Measurements from ENCODE around the gene PPP1R36.

The PPP1R36 gene

DNA sequence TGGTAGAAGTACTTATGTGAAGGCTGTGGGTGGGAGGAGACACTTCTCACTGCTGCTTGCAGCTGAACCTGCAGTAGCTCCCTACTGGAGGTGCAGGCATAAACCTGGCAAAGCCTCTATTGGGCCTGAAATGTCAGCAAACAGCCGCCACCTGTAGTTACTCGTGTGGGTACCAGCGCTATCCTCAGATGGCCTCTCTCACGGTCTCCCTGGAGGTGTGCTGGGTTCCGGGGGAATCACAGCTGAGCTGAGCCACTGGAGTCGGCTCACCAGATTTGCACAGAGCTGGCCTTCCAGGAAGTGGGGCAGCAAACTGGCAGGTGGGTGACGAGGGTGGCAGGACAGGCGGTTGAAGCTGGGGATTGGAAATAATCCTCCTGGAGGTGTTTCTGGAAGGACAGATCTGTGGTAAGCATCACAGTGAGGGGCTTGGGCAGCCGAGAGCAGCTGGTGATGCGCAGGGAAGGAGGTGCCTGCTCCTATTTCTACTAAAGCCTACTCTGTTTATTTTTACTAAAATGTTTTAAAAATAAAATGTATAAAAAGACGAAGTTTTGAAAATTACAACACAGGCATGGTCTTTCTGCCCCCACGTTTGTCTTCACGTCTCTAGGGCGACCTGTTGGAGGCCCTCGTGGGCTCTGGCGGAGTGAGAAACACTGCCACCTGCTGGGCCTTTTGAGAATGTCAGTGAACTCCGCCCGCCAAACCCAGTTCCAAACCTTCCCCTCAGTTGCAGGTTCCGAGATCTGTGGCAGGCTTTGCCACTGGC lies 86.6 kb downstream of the PPP1R36 start:
- TF ChIP-seq, protein P1, sequence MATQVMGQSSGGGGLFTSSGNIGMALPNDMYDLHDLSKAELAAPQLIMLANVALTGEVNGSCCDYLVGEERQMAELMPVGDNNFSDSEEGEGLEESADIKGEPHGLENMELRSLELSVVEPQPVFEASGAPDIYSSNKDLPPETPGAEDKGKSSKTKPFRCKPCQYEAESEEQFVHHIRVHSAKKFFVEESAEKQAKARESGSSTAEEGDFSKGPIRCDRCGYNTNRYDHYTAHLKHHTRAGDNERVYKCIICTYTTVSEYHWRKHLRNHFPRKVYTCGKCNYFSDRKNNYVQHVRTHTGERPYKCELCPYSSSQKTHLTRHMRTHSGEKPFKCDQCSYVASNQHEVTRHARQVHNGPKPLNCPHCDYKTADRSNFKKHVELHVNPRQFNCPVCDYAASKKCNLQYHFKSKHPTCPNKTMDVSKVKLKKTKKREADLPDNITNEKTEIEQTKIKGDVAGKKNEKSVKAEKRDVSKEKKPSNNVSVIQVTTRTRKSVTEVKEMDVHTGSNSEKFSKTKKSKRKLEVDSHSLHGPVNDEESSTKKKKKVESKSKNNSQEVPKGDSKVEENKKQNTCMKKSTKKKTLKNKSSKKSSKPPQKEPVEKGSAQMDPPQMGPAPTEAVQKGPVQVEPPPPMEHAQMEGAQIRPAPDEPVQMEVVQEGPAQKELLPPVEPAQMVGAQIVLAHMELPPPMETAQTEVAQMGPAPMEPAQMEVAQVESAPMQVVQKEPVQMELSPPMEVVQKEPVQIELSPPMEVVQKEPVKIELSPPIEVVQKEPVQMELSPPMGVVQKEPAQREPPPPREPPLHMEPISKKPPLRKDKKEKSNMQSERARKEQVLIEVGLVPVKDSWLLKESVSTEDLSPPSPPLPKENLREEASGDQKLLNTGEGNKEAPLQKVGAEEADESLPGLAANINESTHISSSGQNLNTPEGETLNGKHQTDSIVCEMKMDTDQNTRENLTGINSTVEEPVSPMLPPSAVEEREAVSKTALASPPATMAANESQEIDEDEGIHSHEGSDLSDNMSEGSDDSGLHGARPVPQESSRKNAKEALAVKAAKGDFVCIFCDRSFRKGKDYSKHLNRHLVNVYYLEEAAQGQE (IDR thresholded peaks at IDR 0.05; ENCODE audit: insufficient read depth in 1 of 2, low read depth in 2 of 2, low read length in 2 of 2): no peak
- TF ChIP-seq TAF1 (IDR thresholded peaks at IDR 0.05; ENCODE audit: borderline replicate concordance, insufficient read depth, low read length) (no peak), SIN3A (IDR thresholded peaks at IDR 0.05; ENCODE audit: borderline replicate concordance, insufficient read depth, low read length) (no peak), FOXP2 (optimal IDR thresholded peaks at IDR 0.05; ENCODE audit: borderline replicate concordance, extremely low read depth, extremely low read length, insufficient read depth) (no peak), POLR2AphosphoS5 (IDR thresholded peaks at IDR 0.05; ENCODE audit: low read depth, low read length) (no peak)

DNA sequence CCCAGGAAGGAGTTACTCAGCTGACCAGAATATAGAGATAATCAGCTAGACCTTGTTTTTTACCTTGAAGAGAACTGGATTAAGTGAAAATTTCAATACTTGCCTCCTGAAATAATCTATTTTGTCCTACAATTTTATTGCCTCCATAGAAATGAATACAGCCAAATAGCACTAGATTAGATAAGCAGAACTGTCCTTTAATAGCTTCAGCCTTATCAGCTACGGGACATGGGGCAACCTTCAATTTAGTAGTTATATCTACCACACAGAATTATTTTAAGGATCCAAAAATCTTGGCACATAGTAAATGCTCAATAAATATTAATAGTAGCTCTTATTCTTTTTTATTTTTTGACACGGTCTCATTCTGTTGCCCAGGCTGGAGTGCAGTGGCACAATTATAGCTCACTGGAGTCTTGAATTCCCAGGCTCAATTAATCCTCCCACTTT lies 87.2 kb downstream of the PPP1R36 start:
- TF ChIP-seq TAF1 (IDR thresholded peaks at IDR 0.05; ENCODE audit: borderline replicate concordance, insufficient read depth, low read length) (no peak), FOXP2 (optimal IDR thresholded peaks at IDR 0.05; ENCODE audit: borderline replicate concordance, extremely low read depth, extremely low read length, insufficient read depth) (no peak), POLR2AphosphoS5 (IDR thresholded peaks at IDR 0.05; ENCODE audit: low read depth, low read length) (no peak), SIN3A (IDR thresholded peaks at IDR 0.05; ENCODE audit: borderline replicate concordance, insufficient read depth, low read length) (no peak)
- TF ChIP-seq, protein P1 (IDR thresholded peaks at IDR 0.05; ENCODE audit: insufficient read depth in 1 of 2, low read depth in 2 of 2, low read length in 2 of 2): no peak

DNA sequence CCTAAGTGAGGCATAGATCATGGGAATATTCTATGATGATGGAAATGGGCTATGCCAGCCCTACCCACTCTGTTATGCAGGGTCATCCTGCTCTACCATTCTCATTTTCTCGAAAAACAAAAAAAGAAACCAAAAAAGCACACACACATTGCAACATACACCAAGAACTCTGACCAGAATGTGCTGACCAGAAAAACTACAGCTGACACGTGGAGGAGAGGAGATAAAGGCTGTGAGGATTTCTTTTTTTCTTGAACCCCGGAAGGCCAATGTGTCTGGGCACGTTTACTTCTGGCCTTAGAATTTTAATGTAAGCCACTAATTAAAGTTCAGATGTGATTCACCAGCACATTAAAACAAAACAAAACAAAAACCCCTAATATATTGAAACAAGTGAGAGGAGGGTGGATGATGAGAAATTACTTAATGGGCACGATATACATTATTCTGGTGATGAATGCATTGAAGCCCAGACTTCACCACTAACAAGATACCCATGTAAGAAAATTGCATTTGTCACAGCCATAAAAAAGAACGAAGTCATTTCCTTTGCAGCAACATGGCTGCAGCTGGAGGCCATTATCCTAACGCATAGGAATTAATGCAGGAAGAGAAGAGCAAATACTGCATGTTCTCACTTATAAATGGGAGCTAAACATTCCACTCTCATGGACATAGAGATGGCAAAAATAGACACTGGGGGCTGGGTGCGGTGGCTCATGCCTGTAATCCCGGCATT lies 88.1 kb downstream of the PPP1R36 start:
- TF ChIP-seq SIN3A (IDR thresholded peaks at IDR 0.05; ENCODE audit: borderline replicate concordance, insufficient read depth, low read length): no peak
- TF ChIP-seq, protein P1 (IDR thresholded peaks at IDR 0.05; ENCODE audit: insufficient read depth in 1 of 2, low read depth in 2 of 2, low read length in 2 of 2): no peak
- no peak for TF ChIP-seq POLR2AphosphoS5 (IDR thresholded peaks at IDR 0.05; ENCODE audit: low read depth, low read length)
- TF ChIP-seq TAF1 (IDR thresholded peaks at IDR 0.05; ENCODE audit: borderline replicate concordance, insufficient read depth, low read length): no peak
- no peak for TF ChIP-seq FOXP2 (optimal IDR thresholded peaks at IDR 0.05; ENCODE audit: borderline replicate concordance, extremely low read depth, extremely low read length, insufficient read depth)

DNA sequence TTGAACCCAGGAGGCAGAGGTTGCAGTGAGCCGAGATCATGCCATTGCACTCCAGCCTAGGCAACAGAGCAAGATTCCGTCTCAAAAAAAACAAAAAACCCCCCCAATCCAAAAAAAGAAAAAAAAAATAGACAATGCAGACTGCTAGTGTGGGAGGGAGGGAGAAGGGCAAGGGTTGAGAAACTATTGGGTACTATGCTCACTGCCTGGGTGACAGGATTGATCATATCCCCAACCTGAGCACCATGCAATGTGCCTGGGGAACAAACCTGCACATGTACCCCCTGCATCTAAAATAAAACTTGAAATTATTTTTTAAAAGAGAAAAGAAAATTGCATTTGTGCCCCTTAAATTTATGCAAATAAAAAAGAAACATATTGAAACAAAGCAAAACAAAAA lies 88.9 kb downstream of the PPP1R36 start:
- TF ChIP-seq TAF1 (IDR thresholded peaks at IDR 0.05; ENCODE audit: borderline replicate concordance, insufficient read depth, low read length) (no peak), SIN3A (IDR thresholded peaks at IDR 0.05; ENCODE audit: borderline replicate concordance, insufficient read depth, low read length) (no peak), FOXP2 (optimal IDR thresholded peaks at IDR 0.05; ENCODE audit: borderline replicate concordance, extremely low read depth, extremely low read length, insufficient read depth) (no peak)
- TF ChIP-seq, protein P1 (IDR thresholded peaks at IDR 0.05; ENCODE audit: insufficient read depth in 1 of 2, low read depth in 2 of 2, low read length in 2 of 2): no peak
